Mammary epithelial cell (primary cell): ENCODE measurements around the gene ADRB2.

Experiments
- CTCF ChIP-seq, 2 donors: IDR thresholded peaks in 1 of 2; conservative IDR thresholded peaks in 1 of 2; 2 replicates each; pipeline ENCODE4 v1.5.1; 2011 to 2012; ENCODE audit warnings: inconsistent platforms in 2 of 2, low read length in 2 of 2, mild to moderate bottlenecking in 2 of 2, control low read depth in 1 of 2, low read depth in 1 of 2; ENCODE audit not compliant: insufficient read depth in 1 of 2; ENCODE audit errors: extremely low read depth in 1 of 2
- EZH2 ChIP-seq: IDR thresholded peaks from 2 replicates; pipeline ENCODE4 v1.6.1; 2012; ENCODE audit warnings: low read length, inconsistent platforms, borderline replicate concordance

DNA sequence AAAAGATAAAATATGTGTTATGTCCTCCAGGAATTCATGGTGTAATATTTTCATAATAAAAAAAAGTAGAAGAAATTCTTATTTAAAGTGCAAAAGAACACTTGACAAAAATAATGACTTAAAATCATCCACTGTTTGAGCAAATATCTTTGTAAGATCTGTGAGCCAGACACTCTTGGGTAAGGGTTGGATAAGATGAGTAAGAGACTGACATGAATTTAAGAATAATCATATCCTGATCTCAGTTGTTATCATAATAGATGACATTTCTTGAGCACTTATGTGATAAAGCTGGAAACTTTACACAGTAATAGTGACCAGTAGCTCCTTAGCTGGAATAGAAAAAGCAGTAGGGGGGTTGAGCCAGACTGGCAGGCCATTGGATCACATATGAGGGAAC is 40.0 kb upstream of the ADRB2 start:
- TF ChIP-seq CTCF (conservative IDR thresholded peaks at IDR 0.05 in 1 of 2, IDR thresholded peaks at IDR 0.05 in 1 of 2; ENCODE audit: extremely low read depth in 1 of 2, insufficient read depth in 1 of 2, low read depth in 1 of 2, low read length in 2 of 2) (no peak), EZH2 (no peak)
